OCI-LY1 (cell line): ENCODE measurements around the gene TLE5.

Experiments
- CTCF ChIP-seq: fragments of 200-600 bp; sonication (generic), shearing (Covaris generic); IDR thresholded peaks from 2 replicates; pipeline ENCODE4 v1.5.1; 2017; ENCODE audit warnings: mild to moderate bottlenecking, antibody characterized with exemption, low read length, moderate library complexity, mixed read lengths
- EZH2 ChIP-seq: fragments of 200-600 bp; sonication (generic), shearing (Covaris generic); IDR thresholded peaks from 2 replicates; pipeline ENCODE4 v1.8.0; 2017; ENCODE audit warnings: borderline replicate concordance, mixed run types, mild to moderate bottlenecking, antibody characterized with exemption, low read length, moderate library complexity, mixed read lengths

- no peak for TF ChIP-seq CTCF
- TF ChIP-seq EZH2, result no peak
Measured at GRCh38 chr19:3053218-3053621, 9.1 kb downstream of the TLE5 start.
